ENCODE measurements around the gene TTYH3. TPM values are rescaled to one million over a fixed set of nuclear protein-coding genes. Genes with fewer than 3 reads are reported as not detected.
A peak's percentile ranks its signal among the peaks of the same experiment; 100 is the strongest.

TTYH3 gene
- total and polyA plus RNA-seq, 9 of the 15 experiments (the other 6 are each of a cell fraction or from before 2014, with no cell fraction given), result 0.01 to 5.5 (median 1.1) TPM

DNA sequence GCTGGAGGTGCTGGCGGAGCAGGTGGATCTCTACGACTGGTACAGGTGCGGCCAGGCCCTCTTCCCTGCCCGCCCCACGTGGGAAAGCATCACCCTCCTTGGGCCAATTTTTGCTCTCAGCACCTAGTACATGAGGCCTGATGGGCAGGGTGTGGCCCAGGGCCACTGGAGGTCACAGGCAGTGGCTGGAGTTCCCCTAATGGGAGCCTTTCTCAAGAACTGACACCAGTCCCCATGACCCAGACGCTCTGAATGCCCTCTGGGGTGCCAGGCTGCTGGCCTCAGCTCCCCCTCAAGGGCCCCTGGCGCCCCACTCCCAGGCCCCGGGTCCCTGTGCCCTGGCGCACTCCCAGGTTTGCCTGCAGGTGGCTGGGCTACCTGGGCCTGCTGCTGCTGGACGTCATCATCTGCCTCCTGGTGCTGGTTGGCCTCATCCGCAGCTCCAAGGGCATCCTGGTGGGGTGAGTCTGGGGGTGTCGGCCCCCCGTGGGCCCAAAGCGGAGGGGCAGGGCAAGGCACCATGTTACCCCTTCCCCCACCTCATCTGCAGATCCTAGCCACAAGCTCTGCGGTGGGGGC lies 15.9 kb downstream of the TTYH3 start:
- peaks cover 0 to 3% of the 10 kb centered on the region in 2 experiments; a peak in 1 of 5 replicates for H3K27me3 ChIP-seq (ENCODE audit: control insufficient read depth in 2 of 2, insufficient read depth in 2 of 2, low read length in 2 of 2)
- intact Hi-C loops (cut with micrococcal nuclease), result no loop called here
- H3K27ac ChIP-seq (ENCODE audit: extremely low read depth, low read depth, low read length), result no peak overlapping the region
- peak overlapping the region in 1 of 2 experiments; percentile 86; a peak in 2 of 4 replicates for H3K9ac ChIP-seq (ENCODE audit: insufficient read depth in 1 of 2, low read depth in 2 of 2, low read length in 2 of 2)
- peaks cover 5% of the 10 kb centered on the region; the same call in 1 of the 2 replicates for H4K20me1 ChIP-seq (replicated peaks; ENCODE audit: control insufficient read depth, insufficient read depth, low read length)
- no peaks in the 10 kb centered on the region for H3K9me1 ChIP-seq (ENCODE audit: control insufficient read depth, insufficient read depth, low read length)
- in situ Hi-C loops (cut with MboI), result no loop called here
- no TSS peak for BruUV-seq (replicated peaks)
- ATAC-seq (no peak), DNase-seq (ENCODE audit: extremely low read depth in 1 of 4, low spot score in 3 of 4) (no peak), FAIRE-seq (no peak)
- ChIA-PET POLR2A (no interaction called here), CTCF (ENCODE audit: low intra/inter-chr PET ratio) (no interaction called here)
- 73% methylated on average over 12 of the region's 15 CpGs for WGBS (ENCODE audit: insufficient coverage, low coverage, missing lambda C conversion rate)
- H2AFZ ChIP-seq (ENCODE audit: low read depth, low read length), result 0 out of 2 replicates have a peak overlapping the region, but pooled peaks have one; percentile 67
- TF ChIP-seq, protein P1, sequence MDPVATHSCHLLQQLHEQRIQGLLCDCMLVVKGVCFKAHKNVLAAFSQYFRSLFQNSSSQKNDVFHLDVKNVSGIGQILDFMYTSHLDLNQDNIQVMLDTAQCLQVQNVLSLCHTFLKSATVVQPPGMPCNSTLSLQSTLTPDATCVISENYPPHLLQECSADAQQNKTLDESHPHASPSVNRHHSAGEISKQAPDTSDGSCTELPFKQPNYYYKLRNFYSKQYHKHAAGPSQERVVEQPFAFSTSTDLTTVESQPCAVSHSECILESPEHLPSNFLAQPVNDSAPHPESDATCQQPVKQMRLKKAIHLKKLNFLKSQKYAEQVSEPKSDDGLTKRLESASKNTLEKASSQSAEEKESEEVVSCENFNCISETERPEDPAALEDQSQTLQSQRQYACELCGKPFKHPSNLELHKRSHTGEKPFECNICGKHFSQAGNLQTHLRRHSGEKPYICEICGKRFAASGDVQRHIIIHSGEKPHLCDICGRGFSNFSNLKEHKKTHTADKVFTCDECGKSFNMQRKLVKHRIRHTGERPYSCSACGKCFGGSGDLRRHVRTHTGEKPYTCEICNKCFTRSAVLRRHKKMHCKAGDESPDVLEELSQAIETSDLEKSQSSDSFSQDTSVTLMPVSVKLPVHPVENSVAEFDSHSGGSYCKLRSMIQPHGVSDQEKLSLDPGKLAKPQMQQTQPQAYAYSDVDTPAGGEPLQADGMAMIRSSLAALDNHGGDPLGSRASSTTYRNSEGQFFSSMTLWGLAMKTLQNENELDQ (CRISPR knock-in tag; IDR thresholded peaks at IDR 0.05; ENCODE audit: borderline replicate concordance), result no peak
- TF ChIP-seq CTBP1 (IDR thresholded peaks at IDR 0.05; ENCODE audit: borderline replicate concordance) (no peak), ZFX (CRISPR knock-in tag; IDR thresholded peaks at IDR 0.05) (peak; percentile 15; the same call in 1 of the 2 replicates)
- no peaks in the 10 kb centered on the region for H3K36me3 ChIP-seq (ENCODE audit: control insufficient read depth, insufficient read depth, low read length)
- H3K4me3 ChIP-seq, result no peak overlapping the region
- peak overlapping the region; percentile 67; the same call in 1 of the 2 replicates for H3K4me2 ChIP-seq (ENCODE audit: insufficient read depth, low read length)
- H3K79me2 ChIP-seq (ENCODE audit: control insufficient read depth, insufficient read depth, low read length), result no peaks in the 10 kb centered on the region
- peaks cover 6 to 81% of the 10 kb centered on the region in 2 experiments; a peak in 3 of 5 replicates for H3K4me1 ChIP-seq (replicated peaks in 1 of 2; ENCODE audit: control insufficient read depth in 2 of 2, insufficient read depth in 2 of 2, low read length in 2 of 2)
- H3K9me3 ChIP-seq (replicated peaks; ENCODE audit: control insufficient read depth, insufficient read depth, low read depth, low read length), result no peaks in the 10 kb centered on the region
